Sigmoid colon (tissue), 4 donors: ENCODE measurements around the gene LY9.

Experiments
- CTCF ChIP-seq, 4 experiments: fragments of 450-650 bp in 3 of 4; fragments of 200-600 bp in 1 of 4; IDR thresholded peaks; one replicate each; pipeline ENCODE4 v1.5.1; 2016 to 2019; ENCODE audit warnings: antibody characterized with exemption in 4 of 4, mild to moderate bottlenecking in 3 of 4, moderate library complexity in 2 of 4
- EP300 ChIP-seq, 4 donors: sonication (generic); formaldehyde crosslinking; IDR thresholded peaks; one replicate each; pipeline ENCODE4 v1.6.1; 2017; ENCODE audit warnings: antibody characterized with exemption in 4 of 4
- POLR2A ChIP-seq, 2 donors: fragments of 450-650 bp; IDR thresholded peaks; one replicate each; pipeline ENCODE4 v1.6.1; 2016; ENCODE audit warnings: antibody characterized with exemption in 2 of 2, mild to moderate bottlenecking in 2 of 2, moderate library complexity in 2 of 2
- POLR2AphosphoS5 ChIP-seq, 4 donors: sonication (generic); formaldehyde crosslinking; IDR thresholded peaks; one replicate each; pipeline ENCODE4 v1.6.1; 2017; ENCODE audit warnings: antibody characterized with exemption in 4 of 4

DNA sequence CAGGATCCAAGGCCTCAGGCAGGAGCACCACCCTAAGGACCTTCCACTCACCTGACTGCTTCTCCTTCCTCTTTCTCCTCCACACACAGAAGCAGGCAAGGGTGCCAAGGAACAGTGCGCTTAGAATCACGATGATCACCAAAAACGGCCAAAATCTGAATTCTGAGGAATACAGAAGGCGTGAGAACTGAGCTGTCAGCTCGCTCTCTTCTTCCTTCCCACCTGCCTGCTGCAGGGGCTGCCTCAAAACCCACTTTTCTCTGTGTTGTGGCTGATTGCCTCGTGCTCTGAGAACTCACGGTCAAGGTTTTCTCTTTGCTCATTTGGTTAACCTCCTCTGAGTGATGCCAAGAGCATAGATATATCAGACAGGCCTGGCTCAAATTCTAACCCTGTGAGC is 42.9 kb downstream of the LY9 start:
- TF ChIP-seq CTCF (IDR thresholded peaks at IDR 0.05): no peak
- TF ChIP-seq POLR2A (IDR thresholded peaks at IDR 0.05): no peak
- no peak for TF ChIP-seq EP300 (IDR thresholded peaks at IDR 0.05)
- TF ChIP-seq POLR2AphosphoS5 (IDR thresholded peaks at IDR 0.05): no peak
